22Rv1 (cell line): ENCODE results near the gene MAP4K4.

Experiments used
- H3K27ac ChIP-seq: fragments of 450-650 bp; 2 replicates; pipeline ENCODE4 v1.5.1; 2017
- CTCF ChIP-seq: fragments of 450-650 bp; IDR thresholded peaks from 2 replicates; pipeline ENCODE4 v1.5.1; 2017; ENCODE audit warnings: mild to moderate bottlenecking
- ZFX ChIP-seq: fragments of 450-650 bp; IDR thresholded peaks from 2 replicates; pipeline ENCODE4 v1.6.1; 2017; ENCODE audit warnings: antibody characterized with exemption, borderline replicate concordance

The MAP4K4 gene

GRCh38 chr2:101779190-101779589, 81.7 kb downstream of the MAP4K4 start:
- no peak overlapping the region for H3K27ac ChIP-seq
- TF ChIP-seq ZFX (no peak), CTCF (no peak)

GRCh38 chr2:101779656-101780055, 82.1 kb downstream of the MAP4K4 start:
- no peak for TF ChIP-seq ZFX
- no peak for TF ChIP-seq CTCF
- no peak overlapping the region for H3K27ac ChIP-seq

GRCh38 chr2:101781326-101781725, 83.8 kb downstream of the MAP4K4 start:
- H3K27ac ChIP-seq, result no peak overlapping the region
- TF ChIP-seq ZFX, result no peak
- no peak for TF ChIP-seq CTCF

- no peak overlapping the region for H3K27ac ChIP-seq
- TF ChIP-seq ZFX (no peak), CTCF (no peak)
Measured at GRCh38 chr2:101781791-101782426, 84.4 kb downstream of the MAP4K4 start.

GRCh38 chr2:101782427-101782792, 84.9 kb downstream of the MAP4K4 start:
- no peak overlapping the region for H3K27ac ChIP-seq
- no peak for TF ChIP-seq ZFX
- TF ChIP-seq CTCF, result no peak

GRCh38 chr2:101787097-101787496, 89.6 kb downstream of the MAP4K4 start:
- H3K27ac ChIP-seq, result no peak overlapping the region
- TF ChIP-seq ZFX, result no peak
- TF ChIP-seq CTCF, result no peak

GRCh38 chr2:101788565-101788964, 91.1 kb downstream of the MAP4K4 start:
- TF ChIP-seq ZFX (no peak), CTCF (no peak)
- H3K27ac ChIP-seq, result no peak overlapping the region
